Activated gamma-delta T cell treated with anti-CD3 and anti-CD28 coated beads, Interleukin-2, amount 50 U/mL, for 16 hours (primary cell): ENCODE results near the gene STMND1.

Experiments
- DNase-seq: peaks from one replicate; pipeline ENCODE4 v3.0.0-alpha.2; 2020; ENCODE audit warnings: low read depth

Gene STMND1

GRCh38 chr6:17165383-17165782, 63.5 kb downstream of the STMND1 start:
- DNase-seq: no peak

- no peak for DNase-seq
Observed at GRCh38 chr6:17167327-17167979, 65.6 kb downstream of the STMND1 start.

GRCh38 chr6:17169291-17169690, 67.4 kb downstream of the STMND1 start:
- no peak for DNase-seq

GRCh38 chr6:17169711-17170110, 67.9 kb downstream of the STMND1 start:
- no peak for DNase-seq

- no peak for DNase-seq
Observed at GRCh38 chr6:17172836-17173470, 71.1 kb downstream of the STMND1 start.

- DNase-seq: no peak
Observed at GRCh38 chr6:17178326-17178725, 76.5 kb downstream of the STMND1 start.

GRCh38 chr6:17178754-17179529, 77.1 kb downstream of the STMND1 start:
- DNase-seq: no peak

- DNase-seq: no peak
Observed at GRCh38 chr6:17179530-17180073, 77.8 kb downstream of the STMND1 start.
